ENCODE data around the gene NMNAT2.

- TF ChIP-seq ZNF274 (IDR thresholded peaks at IDR 0.05; ENCODE audit: low read depth, low read length) (no peak), YY1 (IDR thresholded peaks at IDR 0.05; ENCODE audit: insufficient read depth, insufficient read length) (no peak)
These were observed 117.4 kb downstream of the NMNAT2 start for GRCh38 chr1:183300828-183301227.

All from NT2/D1 (cell line).